T-helper 2 cell treated with Interferon-gamma antibody and Interleukin-4, amounts not matched to agents 5 μg/mL and 100 μg/mL, for 36 hours (primary cell): ENCODE results near the gene TAF11.
A peak's percentile ranks its signal among the peaks of the same experiment; 100 is the strongest.
"Not testable (repeated sequence)": the region's sequence is repeated elsewhere in the genome, so short reads cannot be mapped to it uniquely, and the experiment has no call there.

ENCODE experiments used
- DNase-seq: peaks from one replicate; pipeline ENCODE4 v3.0.0; 2021; ENCODE audit warnings: low spot score
- H3K27ac Mint-ChIP-seq: one replicate; pipeline ENCODE4 v1.8.0; 2021; ENCODE audit warnings: mild to moderate bottlenecking, mixed read lengths
- H3K27me3 Mint-ChIP-seq: one replicate; pipeline ENCODE4 v1.8.0; 2021; ENCODE audit warnings: low read depth, mixed read lengths
- H3K36me3 Mint-ChIP-seq: one replicate; pipeline ENCODE4 v1.8.0; 2021; ENCODE audit warnings: low read depth, mixed read lengths
- H3K4me1 Mint-ChIP-seq: one replicate; pipeline ENCODE4 v1.8.0; 2021; ENCODE audit warnings: low read depth, mixed read lengths
- H3K4me3 Mint-ChIP-seq: one replicate; pipeline ENCODE4 v1.8.0; 2022; ENCODE audit warnings: mild to moderate bottlenecking, moderate library complexity, mixed read lengths
- H3K9me3 Mint-ChIP-seq: one replicate; pipeline ENCODE4 v1.8.0; 2021; ENCODE audit warnings: mixed read lengths

TAF11 gene, protein sequence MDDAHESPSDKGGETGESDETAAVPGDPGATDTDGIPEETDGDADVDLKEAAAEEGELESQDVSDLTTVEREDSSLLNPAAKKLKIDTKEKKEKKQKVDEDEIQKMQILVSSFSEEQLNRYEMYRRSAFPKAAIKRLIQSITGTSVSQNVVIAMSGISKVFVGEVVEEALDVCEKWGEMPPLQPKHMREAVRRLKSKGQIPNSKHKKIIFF

DNA sequence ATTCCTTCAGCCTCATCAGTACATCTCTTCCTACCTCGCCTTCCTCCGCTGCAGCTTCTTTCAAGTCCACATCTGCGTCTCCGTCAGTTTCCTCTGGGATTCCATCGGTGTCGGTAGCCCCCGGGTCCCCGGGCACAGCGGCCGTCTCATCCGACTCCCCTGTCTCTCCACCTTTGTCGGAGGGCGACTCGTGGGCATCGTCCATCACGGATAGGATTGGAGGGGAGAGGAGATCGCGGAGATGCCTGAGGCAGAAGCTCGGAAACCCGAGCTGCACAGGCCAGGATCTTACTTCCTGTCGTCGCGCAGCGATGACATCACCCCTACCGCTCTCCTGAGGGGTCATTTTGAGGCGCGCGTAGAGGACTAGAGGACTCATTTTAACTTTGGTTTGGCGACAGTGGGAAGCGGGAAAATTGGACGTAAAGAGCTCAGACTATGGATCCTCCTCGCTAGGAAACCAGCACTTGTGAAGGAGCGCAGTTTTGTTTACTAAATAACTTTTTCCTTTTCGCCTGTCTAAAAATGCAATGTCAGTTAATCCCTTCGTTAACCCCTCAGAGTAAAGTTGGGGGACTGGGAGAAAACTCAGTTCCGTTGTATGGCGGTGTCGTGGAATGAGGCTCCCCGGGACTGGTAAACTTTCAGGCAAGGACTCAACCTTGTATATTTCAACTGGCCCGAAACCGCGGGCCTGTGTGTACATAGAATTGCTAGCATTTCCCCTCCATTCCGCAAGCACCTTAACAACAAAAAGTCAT is at the start of gene TAF11:
Gene TAF11, minus strand, starts transcription at position 290 of the 761 bp plus-strand sequence. Its CDS starts 85 bp downstream, at position 205.
- peak; percentile 91 for DNase-seq
- H3K4me1 Mint-ChIP-seq: peaks cover 24% of the 10 kb centered on the region
- H3K36me3 Mint-ChIP-seq: peaks cover 18% of the 10 kb centered on the region
- H3K27me3 Mint-ChIP-seq: peaks cover 10% of the 10 kb centered on the region
- peak within 1 kb of the TSS; percentile 95 for H3K27ac Mint-ChIP-seq
- peak within 1 kb of the TSS; percentile 98 for H3K4me3 Mint-ChIP-seq
- H3K9me3 Mint-ChIP-seq: no peaks in the 10 kb centered on the region

DNA sequence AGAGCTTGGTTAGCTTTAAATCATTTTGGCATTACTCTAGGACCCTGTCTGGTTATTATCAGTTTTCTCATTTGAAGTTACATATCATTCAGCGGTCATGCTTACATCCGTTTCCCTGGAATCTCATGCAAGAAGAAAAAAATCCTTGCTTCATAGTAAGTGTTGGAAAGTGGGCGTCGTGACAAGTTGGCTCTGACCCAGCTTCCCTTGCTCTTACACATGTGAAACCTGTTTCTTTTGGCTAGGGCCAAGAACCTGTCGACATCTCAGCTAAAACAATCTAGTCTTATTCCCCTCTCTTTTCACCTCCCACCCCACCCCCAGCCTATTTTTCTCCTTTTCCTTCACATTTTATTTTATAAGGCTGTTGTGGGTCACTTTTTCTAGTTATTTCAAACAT is 46.7 kb upstream of the TAF11 start:
- Mint-ChIP-seq H3K27ac (no peak overlapping the region), H3K4me1 (peaks cover under 1% of the 10 kb centered on the region), H3K4me3 (no peak overlapping the region), H3K36me3 (no peaks in the 10 kb centered on the region), H3K27me3 (peaks cover 5% of the 10 kb centered on the region), H3K9me3 (no peaks in the 10 kb centered on the region)
- no peak for DNase-seq

DNA sequence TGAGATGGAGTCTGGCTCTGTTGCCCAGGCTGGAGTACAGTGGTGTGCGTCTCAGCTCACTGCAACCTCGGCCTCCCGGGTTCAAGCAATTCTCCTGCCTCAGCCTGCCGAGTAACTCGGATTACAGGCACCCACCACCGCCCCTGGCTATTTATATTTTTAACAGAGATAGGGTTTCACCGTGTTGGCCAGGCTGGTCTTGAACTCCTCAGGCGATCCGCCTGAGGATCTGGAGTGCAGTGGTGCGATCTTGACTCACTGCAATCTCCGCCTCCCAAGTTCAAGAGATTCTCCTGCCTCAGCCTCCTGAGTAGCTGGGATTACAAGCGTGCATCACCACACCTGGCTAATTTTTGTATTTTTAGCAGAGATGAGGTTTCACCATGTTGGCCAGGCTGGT is 44.4 kb upstream of the TAF11 start:
- DNase-seq, H3K27me3 Mint-ChIP-seq, H3K4me1 Mint-ChIP-seq, H3K4me3 Mint-ChIP-seq, H3K36me3 Mint-ChIP-seq, H3K27ac Mint-ChIP-seq, H3K9me3 Mint-ChIP-seq: not testable (repeated sequence)

DNA sequence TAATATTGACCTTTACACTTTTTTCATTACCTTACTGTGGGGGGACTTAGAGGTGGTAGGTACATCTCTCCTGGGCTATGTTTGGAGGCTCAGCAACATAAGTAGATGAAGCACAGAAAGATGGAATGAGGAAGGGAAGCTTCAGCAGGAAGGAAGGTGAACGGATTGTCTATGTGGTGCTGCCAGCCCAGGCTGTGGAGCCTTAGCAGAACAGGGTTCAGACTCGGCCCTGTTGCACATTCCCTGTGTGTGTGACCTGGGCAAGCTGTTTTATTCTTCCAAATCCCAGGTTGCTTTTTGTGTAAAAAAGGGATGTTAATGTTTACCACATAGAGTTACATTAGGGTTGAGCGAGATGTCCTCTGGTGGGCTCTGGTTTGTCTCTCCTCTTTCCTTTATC is 42.4 kb upstream of the TAF11 start:
- H3K9me3 Mint-ChIP-seq: no peaks in the 10 kb centered on the region
- H3K4me3 Mint-ChIP-seq: no peak overlapping the region
- H3K27me3 Mint-ChIP-seq: peaks cover 18% of the 10 kb centered on the region
- no peaks in the 10 kb centered on the region for H3K36me3 Mint-ChIP-seq
- DNase-seq: no peak
- no peaks in the 10 kb centered on the region for H3K4me1 Mint-ChIP-seq
- H3K27ac Mint-ChIP-seq: no peak overlapping the region

DNA sequence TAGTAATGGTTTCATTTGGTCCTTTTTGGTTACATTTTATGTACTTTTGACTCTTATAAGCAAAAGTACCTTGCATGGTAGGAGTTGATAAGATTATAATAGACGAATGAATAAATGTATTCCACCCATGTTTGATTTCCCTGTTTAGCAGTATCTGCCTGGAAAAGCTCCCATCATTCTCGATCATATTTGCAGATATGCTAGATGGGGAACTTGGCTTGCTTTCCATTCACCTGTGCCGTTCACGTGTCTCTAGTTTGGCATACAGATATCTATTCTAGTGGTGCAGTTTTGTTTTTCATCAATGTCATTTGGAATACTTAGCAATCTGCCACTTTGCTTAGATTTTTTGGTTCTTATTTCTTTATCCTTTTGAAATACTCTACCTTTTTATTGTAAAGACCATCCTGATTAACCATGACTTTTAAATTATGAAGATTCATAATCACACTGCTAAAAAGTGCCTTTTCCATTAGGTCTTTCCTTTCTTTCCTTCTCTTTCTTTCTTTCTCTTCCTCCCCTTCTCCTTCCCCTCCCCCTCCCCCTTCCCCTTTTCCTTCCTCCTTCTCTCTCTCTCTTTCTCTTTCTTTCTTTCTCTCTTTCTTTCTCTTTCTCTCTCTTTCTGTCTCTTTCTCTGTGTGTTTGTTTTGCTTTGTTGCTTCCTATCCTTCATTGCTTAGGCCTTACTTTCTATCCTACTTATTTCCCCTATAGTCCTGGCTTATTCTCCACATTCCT is 41.6 kb upstream of the TAF11 start:
- H3K4me1 Mint-ChIP-seq: no peaks in the 10 kb centered on the region
- no peak overlapping the region for H3K4me3 Mint-ChIP-seq
- DNase-seq: no peak
- no peak overlapping the region for H3K27ac Mint-ChIP-seq
- H3K27me3 Mint-ChIP-seq: peaks cover 20% of the 10 kb centered on the region
- no peaks in the 10 kb centered on the region for H3K36me3 Mint-ChIP-seq
- H3K9me3 Mint-ChIP-seq: no peaks in the 10 kb centered on the region

DNA sequence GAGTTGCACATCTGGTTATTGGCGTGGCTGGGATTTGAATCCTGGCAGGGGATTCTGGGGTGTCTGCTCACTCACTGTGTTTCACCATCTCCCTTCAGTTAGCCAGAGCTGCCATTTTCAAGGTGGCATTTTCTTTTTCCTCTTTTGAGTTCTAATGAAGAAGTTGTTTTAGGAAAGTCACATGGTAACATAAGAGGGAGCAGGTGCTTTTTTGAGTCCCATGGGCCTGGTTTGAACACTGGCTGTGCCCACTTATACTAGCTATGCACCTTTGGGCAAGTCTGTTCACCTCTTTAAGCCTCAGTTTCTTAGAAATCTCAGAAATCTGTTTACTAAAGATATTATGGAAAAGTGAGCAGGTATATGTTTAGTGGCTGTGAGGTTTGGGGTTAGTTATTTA is 40.9 kb upstream of the TAF11 start:
- Mint-ChIP-seq H3K9me3 (no peaks in the 10 kb centered on the region), H3K36me3 (no peaks in the 10 kb centered on the region), H3K27me3 (peaks cover 21% of the 10 kb centered on the region), H3K4me3 (no peak overlapping the region), H3K27ac (no peak overlapping the region), H3K4me1 (no peaks in the 10 kb centered on the region)
- DNase-seq: no peak

DNA sequence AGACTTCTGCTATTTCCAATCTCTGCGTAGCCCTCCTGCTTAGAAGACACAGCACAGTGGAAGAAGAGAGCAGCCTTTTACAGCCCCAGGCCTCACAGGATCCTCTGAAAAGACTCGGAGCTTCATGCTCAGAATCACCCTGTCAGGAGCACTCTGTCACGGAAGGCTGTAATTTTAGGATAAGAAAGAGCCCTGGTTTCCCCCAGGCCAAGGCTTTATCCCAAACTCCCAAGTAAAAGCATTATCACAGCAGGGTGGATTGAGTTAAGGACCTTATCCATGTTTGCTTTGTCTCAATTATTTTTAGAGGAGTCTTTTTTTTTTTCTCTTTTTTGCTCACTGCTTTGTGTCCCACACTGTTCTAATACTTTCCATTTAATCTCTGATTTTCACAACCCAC is 40.4 kb upstream of the TAF11 start:
- Mint-ChIP-seq H3K27me3 (peaks cover 23% of the 10 kb centered on the region), H3K4me3 (no peak overlapping the region), H3K27ac (no peak overlapping the region), H3K4me1 (no peaks in the 10 kb centered on the region), H3K36me3 (no peaks in the 10 kb centered on the region), H3K9me3 (no peaks in the 10 kb centered on the region)
- no peak for DNase-seq

DNA sequence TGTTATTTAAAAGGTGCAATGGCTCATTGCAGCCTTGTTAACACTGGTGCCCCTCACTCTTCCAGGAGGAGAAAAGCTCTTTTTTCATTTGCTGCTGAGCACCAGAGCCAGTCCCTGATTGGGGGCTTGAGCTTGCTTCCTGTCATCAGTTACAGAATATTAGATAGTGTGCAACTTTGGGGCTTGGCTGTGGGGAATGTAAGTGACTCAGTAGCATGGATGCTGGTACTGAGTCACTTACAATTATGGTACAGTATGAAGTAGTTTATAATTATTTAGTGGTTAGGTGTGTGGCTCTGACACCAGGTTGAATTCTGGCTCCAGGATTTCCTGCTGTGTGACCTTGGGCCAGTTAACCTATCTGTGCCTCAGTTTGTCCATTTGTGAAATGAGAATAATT is 38.8 kb upstream of the TAF11 start:
- DNase-seq: no peak
- H3K4me1 Mint-ChIP-seq: no peaks in the 10 kb centered on the region
- no peak overlapping the region for H3K4me3 Mint-ChIP-seq
- peaks cover 23% of the 10 kb centered on the region for H3K27me3 Mint-ChIP-seq
- H3K27ac Mint-ChIP-seq: no peak overlapping the region
- H3K9me3 Mint-ChIP-seq: no peaks in the 10 kb centered on the region
- no peaks in the 10 kb centered on the region for H3K36me3 Mint-ChIP-seq

DNA sequence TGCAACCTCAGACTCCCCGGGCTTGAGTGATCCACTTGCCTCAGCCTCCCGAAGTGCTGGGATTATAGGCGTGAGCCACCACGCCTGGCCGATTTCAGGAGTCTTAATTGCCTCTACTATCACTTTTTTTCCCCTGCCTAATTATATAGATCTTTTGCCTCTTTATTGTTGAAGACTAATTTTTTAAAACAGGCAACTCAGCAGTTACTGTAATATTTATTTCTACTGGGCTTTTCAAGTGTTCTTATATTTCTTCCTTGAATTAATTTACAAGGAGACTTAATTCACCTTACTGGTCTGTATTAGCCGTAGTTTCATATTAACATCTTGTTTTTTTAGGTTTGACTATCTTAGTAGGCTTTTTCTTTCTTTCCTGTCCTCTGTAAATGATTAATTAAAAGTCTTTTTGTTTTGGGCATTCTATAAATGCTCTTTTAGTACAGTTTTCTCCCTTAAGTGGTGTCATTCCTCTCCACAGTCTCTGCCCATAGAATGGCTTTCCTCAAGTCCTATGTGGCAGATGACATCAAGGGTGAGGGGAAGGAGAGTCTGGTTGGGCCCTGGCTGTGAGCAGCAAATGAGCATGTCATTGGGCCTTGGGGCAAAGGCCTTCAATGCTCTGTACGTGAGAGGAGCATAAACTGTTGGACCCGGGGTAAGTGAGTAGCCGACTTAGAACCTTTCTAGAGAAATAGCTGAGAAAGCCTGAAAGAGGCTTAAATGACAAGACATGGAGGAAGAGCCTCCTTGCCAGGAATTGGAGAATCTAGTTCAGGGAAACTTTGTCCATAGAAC is 37.2 kb upstream of the TAF11 start:
- no peak overlapping the region for H3K4me3 Mint-ChIP-seq
- DNase-seq: no peak
- no peaks in the 10 kb centered on the region for H3K36me3 Mint-ChIP-seq
- H3K4me1 Mint-ChIP-seq: no peaks in the 10 kb centered on the region
- no peak overlapping the region for H3K27ac Mint-ChIP-seq
- H3K9me3 Mint-ChIP-seq: no peaks in the 10 kb centered on the region
- peaks cover 21% of the 10 kb centered on the region for H3K27me3 Mint-ChIP-seq

DNA sequence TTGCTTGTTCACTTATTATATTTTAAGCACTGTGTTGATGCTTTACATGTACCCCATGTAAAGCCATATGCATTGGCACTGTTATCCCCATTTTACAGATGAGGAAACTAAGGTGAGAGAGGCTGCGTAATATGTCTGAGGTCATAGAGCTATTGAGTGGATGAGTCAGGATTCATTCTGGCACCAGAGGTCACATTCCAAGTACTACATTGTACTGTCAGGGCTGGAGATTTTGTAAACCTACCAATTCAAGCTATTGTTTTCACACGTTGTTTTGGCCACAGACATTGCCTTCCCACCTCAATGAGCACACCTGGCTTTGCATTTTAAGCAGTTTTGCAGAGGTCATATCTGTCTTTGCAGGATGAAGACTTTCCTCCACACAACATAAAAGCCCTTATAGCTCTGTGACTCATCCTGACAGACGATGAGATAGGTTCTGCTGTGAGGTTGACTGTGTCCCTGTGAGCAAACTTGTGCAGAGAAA is 34.4 kb upstream of the TAF11 start:
- Mint-ChIP-seq H3K4me1 (no peaks in the 10 kb centered on the region), H3K27me3 (peaks cover 22% of the 10 kb centered on the region), H3K27ac (no peak overlapping the region), H3K36me3 (no peaks in the 10 kb centered on the region), H3K9me3 (no peaks in the 10 kb centered on the region), H3K4me3 (no peak overlapping the region)
- DNase-seq: no peak

DNA sequence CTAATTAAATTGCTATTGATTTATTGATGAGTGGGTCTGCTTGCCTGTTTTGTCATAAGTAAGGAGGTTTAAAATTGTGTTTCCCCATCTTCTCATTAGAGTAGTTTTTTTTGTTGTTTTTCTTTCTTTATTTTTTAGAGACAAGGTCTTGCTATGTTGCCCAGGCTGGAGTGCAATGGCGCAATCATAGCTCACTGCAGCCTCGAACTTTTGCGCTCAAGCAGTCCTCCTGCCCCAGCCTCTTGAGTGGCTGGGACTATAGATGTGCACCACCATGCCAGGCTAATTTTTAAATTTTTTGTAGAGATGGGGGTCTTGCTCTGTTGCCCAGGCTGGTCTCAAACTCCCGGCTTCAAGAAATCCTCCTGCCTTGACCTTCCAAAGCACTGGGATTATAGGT is 32.3 kb upstream of the TAF11 start:
- no peaks in the 10 kb centered on the region for H3K36me3 Mint-ChIP-seq
- H3K27me3 Mint-ChIP-seq: peaks cover 12% of the 10 kb centered on the region
- no peak for DNase-seq
- no peak overlapping the region for H3K4me3 Mint-ChIP-seq
- no peak overlapping the region for H3K27ac Mint-ChIP-seq
- H3K9me3 Mint-ChIP-seq: no peaks in the 10 kb centered on the region
- no peaks in the 10 kb centered on the region for H3K4me1 Mint-ChIP-seq

DNA sequence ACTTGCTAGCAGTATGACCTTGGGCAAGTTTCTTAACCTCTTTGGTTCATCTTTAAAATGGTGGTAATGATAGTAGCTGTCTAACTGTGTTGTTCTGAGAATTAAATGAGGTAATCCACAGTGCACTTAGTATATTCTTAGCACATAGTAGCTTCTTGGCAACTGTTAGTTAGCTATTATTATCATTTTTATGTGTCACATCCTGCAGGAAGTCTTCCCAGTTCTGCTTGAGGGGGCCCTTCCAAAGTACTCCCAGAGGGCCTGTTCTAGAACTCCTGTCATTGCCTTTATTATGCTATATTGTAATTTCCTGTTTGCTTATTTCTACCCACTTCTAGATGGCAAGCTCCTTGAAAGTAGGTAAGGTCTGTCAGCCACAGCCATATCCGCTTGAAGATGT is 31.8 kb upstream of the TAF11 start:
- H3K9me3 Mint-ChIP-seq: no peaks in the 10 kb centered on the region
- no peak for DNase-seq
- no peak overlapping the region for H3K27ac Mint-ChIP-seq
- no peaks in the 10 kb centered on the region for H3K4me1 Mint-ChIP-seq
- no peaks in the 10 kb centered on the region for H3K36me3 Mint-ChIP-seq
- peaks cover 11% of the 10 kb centered on the region for H3K27me3 Mint-ChIP-seq
- no peak overlapping the region for H3K4me3 Mint-ChIP-seq

DNA sequence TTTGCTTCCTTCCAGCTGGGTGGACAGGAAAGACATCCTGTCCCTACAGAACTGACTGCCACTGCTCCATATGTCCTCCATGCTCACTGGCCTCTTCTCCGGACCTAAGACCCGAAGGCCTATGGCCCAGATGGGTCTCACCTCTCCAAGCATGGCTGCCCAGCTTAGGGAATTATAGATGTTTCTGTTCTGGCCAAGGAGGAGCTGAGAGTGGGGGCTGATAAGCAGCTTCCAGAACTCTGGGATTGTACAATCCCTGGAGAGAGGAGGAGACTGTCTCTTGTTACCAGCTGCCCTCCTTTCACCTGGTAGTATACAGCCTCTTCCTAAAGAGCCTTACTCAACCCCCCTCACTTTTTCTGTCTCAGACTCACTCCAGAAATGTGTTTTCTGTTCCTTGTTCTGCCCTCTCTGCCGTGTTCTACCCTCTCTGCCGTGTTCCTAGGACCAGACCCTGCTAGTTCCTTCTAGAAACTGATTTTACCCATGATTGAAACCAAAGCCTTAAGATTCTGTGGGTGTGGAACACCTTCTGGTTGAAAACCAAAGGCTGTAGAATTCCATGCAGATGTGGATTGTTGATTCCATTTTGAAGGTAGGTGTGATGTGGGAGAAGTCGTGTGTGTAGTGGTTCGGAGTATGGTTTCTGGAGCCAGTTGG is 29.9 kb upstream of the TAF11 start:
- Mint-ChIP-seq H3K27me3 (peaks cover 8% of the 10 kb centered on the region), H3K36me3 (no peaks in the 10 kb centered on the region), H3K27ac (no peak overlapping the region), H3K4me1 (peaks cover 5% of the 10 kb centered on the region), H3K4me3 (no peak overlapping the region), H3K9me3 (no peaks in the 10 kb centered on the region)
- DNase-seq: no peak
